Middle frontal gyrus (tissue), 1 donor: ENCODE data around the gene PLAC1.

Experiments used
- DNase-seq: peaks from one replicate; pipeline ENCODE4 v3.0.0-alpha.2; 2015; ENCODE audit warnings: low spot score; ENCODE audit errors: extremely low spot score

PLAC1 gene

GRCh38 chrX:134658002-134658759 is at the start of gene PLAC1:
Gene PLAC1, minus strand, starts transcription at chrX:134658471. Its CDS starts 91,789 bp downstream, at chrX:134566682.
- no peak for DNase-seq

GRCh38 chrX:134706138-134706537 is 47.9 kb upstream of the PLAC1 start:
- no peak for DNase-seq

GRCh38 chrX:134695999-134696398 is 37.7 kb upstream of the PLAC1 start:
- DNase-seq, result no peak

- DNase-seq, result no peak
Observed at GRCh38 chrX:134694333-134695322, 36.4 kb upstream of the PLAC1 start.

GRCh38 chrX:134693644-134694043 is 35.4 kb upstream of the PLAC1 start:
- no peak for DNase-seq

- no peak for DNase-seq
Observed at GRCh38 chrX:134692990-134693389, 34.7 kb upstream of the PLAC1 start.

- no peak for DNase-seq
Observed at GRCh38 chrX:134692233-134692632, 34.0 kb upstream of the PLAC1 start.

- no peak for DNase-seq
Observed at GRCh38 chrX:134691453-134691852, 33.2 kb upstream of the PLAC1 start.

GRCh38 chrX:134688839-134689238 is 30.6 kb upstream of the PLAC1 start:
- DNase-seq, result no peak

- no peak for DNase-seq
Observed at GRCh38 chrX:134688031-134688823, 30.0 kb upstream of the PLAC1 start.

- no peak for DNase-seq
Observed at GRCh38 chrX:134685668-134686067, 27.4 kb upstream of the PLAC1 start.

GRCh38 chrX:134684956-134685355 is 26.7 kb upstream of the PLAC1 start:
- DNase-seq, result no peak

GRCh38 chrX:134683351-134684005 is 25.2 kb upstream of the PLAC1 start:
- no peak for DNase-seq

GRCh38 chrX:134682081-134682480 is 23.8 kb upstream of the PLAC1 start:
- DNase-seq, result no peak

GRCh38 chrX:134679644-134680043 is 21.4 kb upstream of the PLAC1 start:
- no peak for DNase-seq

- DNase-seq, result no peak
Observed at GRCh38 chrX:134679221-134679620, 20.9 kb upstream of the PLAC1 start.

GRCh38 chrX:134677332-134677731 is 19.1 kb upstream of the PLAC1 start:
- DNase-seq, result no peak

GRCh38 chrX:134676436-134676835 is 18.2 kb upstream of the PLAC1 start:
- DNase-seq, result no peak

- DNase-seq, result no peak
Observed at GRCh38 chrX:134673123-134673522, 14.9 kb upstream of the PLAC1 start.

GRCh38 chrX:134672101-134672500 is 13.8 kb upstream of the PLAC1 start:
- no peak for DNase-seq

GRCh38 chrX:134671294-134671693 is 13.0 kb upstream of the PLAC1 start:
- no peak for DNase-seq
